Cardiac muscle cell (in vitro differentiated cells and primary cell): ENCODE data around the gene GNLY. TPM values are rescaled to one million over a fixed set of nuclear protein-coding genes. Genes with fewer than 3 reads are reported as not detected.

Source experiments
- DNase-seq, 2 donors: peaks; one replicate each; pipeline versions ENCODE4 v3.0.0 to v3.0.0-alpha.2; 2010 to 2017; ENCODE audit warnings: low read depth in 1 of 2, low spot score in 1 of 2
- H3K27ac ChIP-seq: fragments of 200-600 bp; sonication (generic); 2 replicates; pipeline ENCODE4 v1.5.1; 2016
- H3K27me3 ChIP-seq: fragments of 200-600 bp; sonication (generic); 2 replicates; pipeline ENCODE4 v1.6.0; 2016; ENCODE audit warnings: control low read depth
- H3K36me3 ChIP-seq: fragments of 200-600 bp; sonication (generic); 2 replicates; pipeline ENCODE4 v1.5.1; 2016; ENCODE audit warnings: control low read depth
- H3K4me1 ChIP-seq: fragments of 200-600 bp; sonication (generic); 2 replicates; pipeline ENCODE4 v1.8.1; 2017; ENCODE audit warnings: low read depth, mild to moderate bottlenecking, mixed run types
- H3K4me3 ChIP-seq: fragments of 200-600 bp; sonication (generic); 2 replicates; pipeline ENCODE4 v1.5.1; 2016; ENCODE audit warnings: mild to moderate bottlenecking
- H3K9me3 ChIP-seq: fragments of 200-600 bp; sonication (generic); 2 replicates; pipeline ENCODE4 v1.5.1; 2017; ENCODE audit warnings: low read depth, mild to moderate bottlenecking, control low read depth
- polyA plus RNA-seq: library from polyadenylated mRNA; unstranded; fragments of >200 nt; fragmentation: Nextera tagmentation; extraction: Ambion mirVana; gene quantifications from 2 replicates; pipeline ENCODE4 v1.2.1, GENCODE V29; 2016
- total RNA-seq: library from RNA; depleted of rRNA; stranded (reverse); fragments of >200 nt; gene quantifications from 2 replicates; pipeline ENCODE4 v1.2.3, GENCODE V29; 2016
- TF ChIP-seq, protein P1 (sequence below): IDR thresholded peaks from 2 replicates; pipeline ENCODE4 v1.5.1; 2012; ENCODE audit warnings: low read depth, mild to moderate bottlenecking, low read length

The GNLY gene
- total and polyA plus RNA-seq, 2 experiments from 2014 or later = not detected

DNA sequence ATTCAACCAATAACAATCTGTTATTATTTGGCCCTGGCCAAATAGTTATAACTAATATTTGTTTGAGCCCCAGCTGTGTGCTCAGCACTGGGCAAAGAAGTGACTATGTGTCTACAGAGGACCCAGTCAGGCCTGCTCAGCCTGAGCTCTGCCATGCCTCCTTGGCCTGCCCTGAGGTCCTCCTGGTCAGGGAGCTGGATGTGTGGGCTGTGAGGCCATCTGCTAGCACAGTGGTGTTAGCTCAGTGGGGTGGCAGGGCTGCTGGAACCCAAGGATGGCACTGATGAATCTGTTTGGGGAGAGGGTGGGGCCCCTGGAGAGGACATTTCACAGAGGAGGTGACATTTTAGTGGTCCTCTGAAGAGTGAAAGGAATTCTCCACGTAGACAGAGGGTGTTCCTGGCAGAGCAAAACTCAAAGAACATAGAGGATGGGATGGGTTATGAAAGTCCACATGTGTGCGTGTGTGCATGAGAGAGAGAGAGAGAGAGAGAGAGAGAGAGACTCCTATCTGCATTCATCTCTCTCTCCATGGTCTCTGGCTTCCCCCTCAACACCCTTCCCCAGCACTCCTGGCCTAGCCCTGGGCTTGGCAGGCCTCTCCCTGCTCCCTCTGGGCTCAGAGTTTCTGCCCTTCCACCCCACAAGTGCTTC, 38.4 kb downstream of the GNLY start:
- TF ChIP-seq, protein P1, sequence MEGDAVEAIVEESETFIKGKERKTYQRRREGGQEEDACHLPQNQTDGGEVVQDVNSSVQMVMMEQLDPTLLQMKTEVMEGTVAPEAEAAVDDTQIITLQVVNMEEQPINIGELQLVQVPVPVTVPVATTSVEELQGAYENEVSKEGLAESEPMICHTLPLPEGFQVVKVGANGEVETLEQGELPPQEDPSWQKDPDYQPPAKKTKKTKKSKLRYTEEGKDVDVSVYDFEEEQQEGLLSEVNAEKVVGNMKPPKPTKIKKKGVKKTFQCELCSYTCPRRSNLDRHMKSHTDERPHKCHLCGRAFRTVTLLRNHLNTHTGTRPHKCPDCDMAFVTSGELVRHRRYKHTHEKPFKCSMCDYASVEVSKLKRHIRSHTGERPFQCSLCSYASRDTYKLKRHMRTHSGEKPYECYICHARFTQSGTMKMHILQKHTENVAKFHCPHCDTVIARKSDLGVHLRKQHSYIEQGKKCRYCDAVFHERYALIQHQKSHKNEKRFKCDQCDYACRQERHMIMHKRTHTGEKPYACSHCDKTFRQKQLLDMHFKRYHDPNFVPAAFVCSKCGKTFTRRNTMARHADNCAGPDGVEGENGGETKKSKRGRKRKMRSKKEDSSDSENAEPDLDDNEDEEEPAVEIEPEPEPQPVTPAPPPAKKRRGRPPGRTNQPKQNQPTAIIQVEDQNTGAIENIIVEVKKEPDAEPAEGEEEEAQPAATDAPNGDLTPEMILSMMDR = no peak
- Histone ChIP-seq H3K4me3 (no peak overlapping the region), H3K9me3 (no peaks in the 10 kb centered on the region), H3K4me1 (no peaks in the 10 kb centered on the region), H3K27me3 (no peaks in the 10 kb centered on the region), H3K27ac (no peak overlapping the region), H3K36me3 (no peaks in the 10 kb centered on the region)
- no peak for DNase-seq

DNA sequence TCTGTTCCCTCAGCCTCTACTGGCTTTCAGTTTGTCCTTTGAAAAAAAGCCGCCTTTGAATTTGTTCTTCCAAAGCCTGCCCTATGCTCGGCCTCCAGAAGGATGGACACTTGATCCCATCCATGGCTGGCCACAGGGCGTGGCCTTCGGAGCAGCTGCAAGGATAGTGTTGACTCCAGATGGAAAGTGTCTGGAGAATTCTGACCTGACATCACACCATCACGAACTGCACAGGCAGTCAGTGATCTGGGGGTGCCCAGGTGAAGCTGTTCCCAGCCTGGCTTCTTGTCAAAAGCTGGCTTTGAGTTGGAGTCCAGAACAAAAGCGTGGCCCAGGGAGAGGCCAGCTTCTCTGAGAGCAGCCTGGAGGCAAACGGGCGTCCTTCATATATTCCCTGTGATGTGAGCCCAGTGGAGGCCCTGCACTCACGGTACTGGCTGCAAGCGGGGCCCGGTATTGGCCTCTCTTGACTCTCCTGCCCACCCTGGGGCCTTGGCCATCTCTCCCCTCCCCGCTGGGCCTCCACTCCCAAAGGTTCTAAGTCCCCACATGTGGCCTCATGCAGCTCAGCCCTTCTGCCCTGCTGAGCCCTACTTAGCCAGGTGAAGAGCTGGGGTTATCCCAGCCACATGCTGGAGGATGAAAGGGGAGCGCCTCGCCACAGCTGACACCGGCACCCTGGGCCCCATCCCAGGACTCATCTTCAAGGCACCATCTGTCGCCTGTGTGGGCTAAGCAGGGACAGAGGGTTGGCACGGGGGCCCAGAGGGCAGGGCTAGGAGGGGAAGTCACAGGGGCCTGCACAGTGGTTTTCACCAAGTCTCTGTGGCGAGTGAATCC, 39.2 kb downstream of the GNLY start:
- Histone ChIP-seq H3K9me3 (no peaks in the 10 kb centered on the region), H3K36me3 (no peaks in the 10 kb centered on the region), H3K27ac (no peak overlapping the region), H3K4me1 (no peaks in the 10 kb centered on the region), H3K4me3 (no peak overlapping the region), H3K27me3 (no peaks in the 10 kb centered on the region)
- TF ChIP-seq, protein P1 = no peak
- DNase-seq = no peak

DNA sequence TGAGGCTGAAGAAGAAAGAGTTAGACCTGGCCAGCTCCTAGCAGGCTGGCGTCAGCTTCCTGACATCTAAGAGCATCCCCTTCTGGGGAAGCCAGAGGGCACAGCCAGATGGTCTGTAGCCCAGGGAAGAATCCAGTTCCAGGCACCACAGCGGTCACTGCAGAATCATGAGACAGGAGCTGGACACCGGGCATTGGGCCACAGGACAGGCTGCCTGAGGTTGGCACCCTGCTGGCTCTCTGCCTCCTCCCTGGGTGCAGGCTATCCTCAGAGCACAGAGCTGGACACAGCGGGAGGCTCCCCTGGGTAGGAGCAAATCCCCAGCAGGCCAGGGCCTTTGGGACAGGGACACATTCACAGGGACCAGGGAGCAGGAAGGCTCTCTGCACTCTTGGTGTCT, 39.9 kb downstream of the GNLY start:
- Histone ChIP-seq H3K4me3 (no peak overlapping the region), H3K27ac (no peak overlapping the region), H3K36me3 (no peaks in the 10 kb centered on the region), H3K4me1 (no peaks in the 10 kb centered on the region), H3K27me3 (no peaks in the 10 kb centered on the region), H3K9me3 (no peaks in the 10 kb centered on the region)
- no peak for DNase-seq
- TF ChIP-seq, protein P1 = no peak

DNA sequence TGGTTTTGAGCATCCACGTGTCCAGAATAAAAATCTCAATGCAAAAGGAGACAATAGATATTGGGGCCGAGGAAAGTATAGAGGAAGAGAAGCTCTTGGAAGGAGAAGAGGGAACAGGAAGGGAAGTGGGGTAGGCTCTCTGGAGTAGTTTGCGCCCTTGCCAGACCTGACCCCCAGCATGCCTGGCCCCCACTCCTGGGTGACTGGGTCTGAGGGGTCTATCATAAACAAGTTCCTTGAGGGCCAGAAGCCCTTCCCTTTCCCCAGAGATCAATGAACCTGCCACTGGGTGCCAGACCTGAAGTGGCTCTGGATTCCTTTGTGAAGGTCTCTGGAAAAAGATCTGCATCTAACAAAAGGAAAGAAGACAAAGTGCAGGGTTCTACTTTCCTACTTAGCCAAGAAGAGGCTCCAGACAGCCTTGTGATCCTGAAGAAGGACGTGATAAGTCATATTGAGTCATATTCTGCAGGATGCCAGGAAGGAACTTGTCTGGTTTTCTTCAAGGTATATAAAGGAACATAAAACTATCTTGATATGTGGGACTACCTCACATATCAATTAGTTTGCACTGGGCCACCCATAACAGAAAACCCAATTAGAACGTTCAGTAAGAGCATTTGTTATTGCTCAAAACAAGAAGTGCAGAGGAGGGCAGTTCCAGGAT, 40.9 kb downstream of the GNLY start:
- Histone ChIP-seq H3K27ac (no peak overlapping the region), H3K4me1 (no peaks in the 10 kb centered on the region), H3K27me3 (no peaks in the 10 kb centered on the region), H3K4me3 (no peak overlapping the region), H3K36me3 (no peaks in the 10 kb centered on the region), H3K9me3 (no peaks in the 10 kb centered on the region)
- DNase-seq = peak in 1 of 2 donors; percentile 28
- TF ChIP-seq, protein P1 = no peak

DNA sequence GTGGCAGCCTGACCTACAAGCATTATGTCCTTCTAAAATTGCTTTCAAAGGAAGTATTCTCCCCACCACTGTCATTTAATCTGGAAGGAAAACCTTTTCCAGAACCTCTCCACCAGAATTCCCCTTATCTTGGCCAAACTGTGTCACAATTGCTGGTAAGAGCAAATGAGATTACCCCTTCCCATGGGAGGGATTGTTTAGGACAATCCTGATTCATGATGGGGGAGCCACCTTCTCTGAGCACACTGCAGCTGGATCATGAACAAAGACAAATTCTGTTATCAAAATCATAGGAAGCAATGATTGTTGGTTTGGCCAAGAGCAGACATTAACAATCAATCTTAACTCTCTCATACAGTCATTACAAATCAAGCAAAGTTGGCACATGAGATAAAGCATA, 41.5 kb downstream of the GNLY start:
- DNase-seq = peak in 1 of 2 donors; percentile 25
- H3K4me1 ChIP-seq = no peaks in the 10 kb centered on the region
- H3K9me3 ChIP-seq = no peaks in the 10 kb centered on the region

More for the DNA sequence above, 41.5 kb downstream of the GNLY start:
- no peak overlapping the region for H3K27ac ChIP-seq
- H3K4me3 ChIP-seq = no peak overlapping the region
- H3K27me3 ChIP-seq = no peaks in the 10 kb centered on the region
- no peaks in the 10 kb centered on the region for H3K36me3 ChIP-seq
- TF ChIP-seq, protein P1 = no peak
